Activated naive CD4-positive, alpha-beta T cell treated with anti-CD3 and anti-CD28 coated beads, Interleukin-2, amount 50 U/mL, for 72 hours (primary cell): ENCODE data around the gene RSRC1. TPM values are rescaled to one million over a fixed set of nuclear protein-coding genes. Genes with fewer than 3 reads are reported as not detected.
"Not testable (repeated sequence)": the region's sequence is repeated elsewhere in the genome, so short reads cannot be mapped to it uniquely, and the experiment has no call there.

Experiments
- ATAC-seq, 2 donors: fragments of 150-1000 bp; cut with Tn5 transposase; 2 replicates each; pipeline ENCODE4 v1.10.0; 2021; ENCODE audit warnings: mild to moderate bottlenecking in 2 of 2, moderate library complexity in 2 of 2
- DNase-seq, 2 donors: peaks; one replicate each; pipeline ENCODE4 v3.0.0; 2021 to 2022; ENCODE audit warnings: low spot score in 2 of 2
- H3K27ac Mint-ChIP-seq, 2 donors: one replicate each; pipeline ENCODE4 v1.8.0; 2022; ENCODE audit warnings: mild to moderate bottlenecking in 2 of 2, mixed read lengths in 2 of 2
- H3K36me3 Mint-ChIP-seq, 2 donors: one replicate each; pipeline ENCODE4 v1.8.0; 2022; ENCODE audit warnings: mixed read lengths in 2 of 2
- H3K9me3 Mint-ChIP-seq, 2 donors: one replicate each; pipeline ENCODE4 v1.8.0; 2022; ENCODE audit warnings: mixed read lengths in 2 of 2
- total RNA-seq, 2 donors: library from RNA; stranded (reverse); gene quantifications; one replicate each; pipeline ENCODE4 v1.2.3, GENCODE V29; 2022

Gene RSRC1
- total RNA-seq, 2 donors from 2014 or later: 25.1 to 47.3 TPM

DNA sequence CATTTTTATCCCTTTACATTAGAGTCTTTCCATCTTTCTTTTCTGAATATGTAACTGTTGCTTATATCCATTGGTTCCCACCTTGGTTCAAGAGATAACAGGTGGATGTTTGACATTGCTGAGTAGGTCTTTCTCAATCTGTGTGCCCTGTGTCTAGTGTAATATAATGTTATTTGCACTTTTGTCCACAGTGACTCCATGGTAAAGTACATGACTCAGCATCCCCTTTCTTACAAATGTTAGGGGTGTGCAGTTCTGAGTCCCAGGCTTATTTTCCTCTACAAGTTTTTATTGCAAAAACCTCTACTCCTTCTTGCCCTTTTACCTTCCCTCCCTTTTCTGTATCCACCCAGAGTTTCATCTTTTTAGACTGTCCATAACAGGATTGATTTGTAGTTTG, 116.5 kb downstream of the RSRC1 start:
- no peaks in the 10 kb centered on the region for H3K9me3 Mint-ChIP-seq
- ATAC-seq (no peak), DNase-seq (no peak)
- H3K27ac Mint-ChIP-seq: no peak overlapping the region
- peaks cover 4 to 5% of the 10 kb centered on the region in 2 donors for H3K36me3 Mint-ChIP-seq

DNA sequence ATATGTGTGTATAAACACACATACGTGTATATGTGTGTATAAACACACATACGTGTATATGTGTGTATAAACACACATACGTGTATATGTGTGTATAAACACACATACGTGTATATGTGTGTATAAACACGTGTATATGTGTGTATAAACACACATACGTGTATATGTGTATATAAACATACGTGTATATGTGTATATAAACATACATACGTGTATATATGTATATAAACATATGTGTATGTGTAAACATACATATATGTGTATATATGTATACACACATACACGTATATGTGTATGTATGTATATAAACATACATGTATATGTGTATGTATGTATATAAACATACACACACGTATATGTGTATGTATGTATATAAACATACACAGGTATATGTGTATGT, 119.1 kb downstream of the RSRC1 start:
- not testable (repeated sequence) for ATAC-seq, H3K27ac Mint-ChIP-seq, H3K36me3 Mint-ChIP-seq, H3K9me3 Mint-ChIP-seq, DNase-seq

DNA sequence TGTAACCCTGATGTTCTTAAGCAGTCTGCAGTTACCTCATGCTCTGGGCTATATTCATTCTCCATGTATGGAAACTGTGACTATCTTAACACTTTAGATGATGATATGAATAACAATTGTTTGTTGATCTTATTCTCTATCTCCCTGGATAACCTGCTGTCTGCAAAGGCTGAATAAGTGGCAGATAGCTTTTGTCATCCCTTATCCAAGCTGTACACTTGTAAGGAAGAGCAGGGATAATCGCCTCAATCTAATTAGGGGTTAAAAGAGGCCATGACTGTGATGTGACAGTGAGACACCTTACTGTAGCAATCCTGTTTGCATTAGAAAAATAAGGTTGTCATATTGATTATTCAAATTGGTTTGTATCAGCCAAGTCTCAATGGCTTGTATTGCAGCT, 123.9 kb downstream of the RSRC1 start:
- Mint-ChIP-seq H3K27ac (no peak overlapping the region), H3K36me3 (peaks cover 18 to 25% of the 10 kb centered on the region in 2 donors), H3K9me3 (no peaks in the 10 kb centered on the region)
- no peak for DNase-seq
- peak in 1 of 2 donors; percentile 30 for ATAC-seq

DNA sequence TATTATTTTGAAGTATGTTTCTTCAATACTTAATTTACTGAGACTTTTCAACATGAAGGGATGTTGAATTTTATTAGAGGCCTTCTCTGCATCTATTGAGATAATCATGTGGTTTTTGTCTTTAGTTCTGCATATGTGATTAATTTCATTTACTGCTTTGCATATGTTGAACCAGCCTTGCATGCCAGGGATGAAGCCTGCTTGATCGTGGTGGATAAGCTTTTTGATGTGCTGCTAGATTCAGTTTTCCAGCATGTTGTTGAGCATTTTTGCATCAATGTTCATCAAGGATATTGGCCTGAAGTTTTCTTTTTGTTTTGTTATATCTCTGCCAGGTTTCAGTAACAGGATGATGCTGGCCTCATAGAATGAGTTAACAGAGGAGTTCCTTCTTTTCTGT, 134.4 kb downstream of the RSRC1 start:
- Mint-ChIP-seq H3K9me3 (peaks cover 29 to 33% of the 10 kb centered on the region in 2 donors), H3K36me3 (peaks cover 43 to 47% of the 10 kb centered on the region in 2 donors), H3K27ac (no peak overlapping the region)
- ATAC-seq (no peak), DNase-seq (no peak)

DNA sequence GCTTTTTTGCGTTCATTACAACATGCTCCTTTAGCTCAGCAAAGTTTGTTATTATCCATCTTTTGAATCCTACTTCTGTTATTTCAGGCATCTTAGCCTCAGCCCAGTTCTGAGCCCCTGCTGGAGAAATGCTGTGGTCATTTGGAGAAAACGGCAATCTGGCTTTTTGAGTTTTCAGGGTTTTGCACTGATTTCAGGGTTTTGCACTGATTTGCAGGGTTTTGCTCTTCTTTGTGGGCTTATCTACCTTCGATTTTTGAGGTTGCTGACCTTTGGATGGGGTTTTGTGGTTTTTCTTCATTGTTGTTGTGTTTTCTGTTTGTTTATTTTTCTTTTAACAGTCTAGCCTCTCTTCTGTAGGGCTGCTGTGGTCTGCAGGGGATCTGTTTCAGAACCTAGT, 137.4 kb downstream of the RSRC1 start:
- no peak for ATAC-seq
- H3K36me3 Mint-ChIP-seq: peaks cover 40 to 60% of the 10 kb centered on the region in 2 donors
- H3K9me3 Mint-ChIP-seq: peaks cover 34 to 41% of the 10 kb centered on the region in 2 donors
- no peak overlapping the region for H3K27ac Mint-ChIP-seq
- no peak for DNase-seq

DNA sequence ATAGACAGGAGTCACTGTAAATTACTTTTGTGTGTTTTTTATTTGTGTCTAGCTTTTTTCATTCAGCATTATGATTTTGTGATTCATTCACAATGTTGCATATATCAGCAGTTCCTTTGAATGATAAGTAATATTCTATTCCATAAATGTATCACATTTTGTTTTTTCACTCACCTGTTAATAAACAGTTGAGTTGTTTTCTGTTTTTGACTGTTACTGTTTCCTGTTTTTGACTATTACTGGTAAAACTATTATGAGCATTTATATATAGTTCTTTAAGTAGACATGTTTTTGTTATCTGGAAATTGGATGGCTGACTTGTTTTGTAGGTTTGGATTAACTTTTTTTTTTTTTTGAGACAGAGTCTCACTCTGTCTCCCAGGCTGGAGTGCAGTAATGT, 138.4 kb downstream of the RSRC1 start:
- no peak overlapping the region for H3K27ac Mint-ChIP-seq
- DNase-seq (no peak), ATAC-seq (no peak)
- H3K9me3 Mint-ChIP-seq: peaks cover 39 to 44% of the 10 kb centered on the region in 2 donors
- peaks cover 40 to 62% of the 10 kb centered on the region in 2 donors for H3K36me3 Mint-ChIP-seq

DNA sequence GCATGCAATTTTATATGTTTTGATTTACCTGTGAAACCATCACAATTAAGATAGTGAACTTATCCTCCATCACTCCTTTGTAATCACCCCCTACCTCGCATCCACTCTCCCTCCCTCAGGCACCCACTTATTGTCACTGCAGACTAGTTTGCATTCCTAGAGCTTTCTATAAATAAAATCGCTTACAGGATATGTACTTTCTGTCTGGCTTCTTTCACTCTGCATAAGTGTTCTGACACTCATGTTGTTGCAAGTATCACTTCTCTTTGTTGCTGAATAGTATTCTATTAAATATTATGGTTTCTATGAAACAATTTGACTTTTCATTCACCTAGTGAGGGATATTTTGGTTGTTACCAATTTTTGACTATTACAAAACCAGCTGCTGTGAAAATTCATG, 139.3 kb downstream of the RSRC1 start:
- Mint-ChIP-seq H3K27ac (peak overlapping the region in 1 of 2 donors; percentile 52), H3K9me3 (peaks cover 40 to 44% of the 10 kb centered on the region in 2 donors), H3K36me3 (peaks cover 41 to 64% of the 10 kb centered on the region in 2 donors)
- DNase-seq (no peak), ATAC-seq (no peak)

DNA sequence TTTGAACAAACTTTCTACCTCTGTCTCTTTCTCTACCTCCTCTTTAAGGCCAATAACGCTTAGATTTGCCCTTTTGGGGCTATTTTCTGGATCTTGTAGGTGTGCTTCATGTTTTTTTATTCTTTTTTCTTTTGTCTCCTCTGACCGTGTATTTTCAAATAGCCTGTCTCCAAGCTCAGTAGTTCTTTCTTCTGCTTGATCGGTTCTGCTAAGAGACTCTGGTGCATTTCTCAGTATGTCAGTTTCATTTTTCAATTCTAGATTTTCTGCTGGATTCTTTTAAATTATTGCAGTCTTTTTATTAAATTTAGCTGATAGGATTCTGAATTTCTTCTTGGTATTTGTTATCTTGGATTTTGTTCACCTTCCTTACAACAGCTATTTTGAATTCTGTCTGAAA, 148.7 kb downstream of the RSRC1 start:
- Mint-ChIP-seq H3K27ac (no peak overlapping the region), H3K36me3 (peaks cover 56 to 74% of the 10 kb centered on the region in 2 donors), H3K9me3 (peaks cover 8 to 27% of the 10 kb centered on the region in 2 donors)
- DNase-seq: no peak
- no peak for ATAC-seq

DNA sequence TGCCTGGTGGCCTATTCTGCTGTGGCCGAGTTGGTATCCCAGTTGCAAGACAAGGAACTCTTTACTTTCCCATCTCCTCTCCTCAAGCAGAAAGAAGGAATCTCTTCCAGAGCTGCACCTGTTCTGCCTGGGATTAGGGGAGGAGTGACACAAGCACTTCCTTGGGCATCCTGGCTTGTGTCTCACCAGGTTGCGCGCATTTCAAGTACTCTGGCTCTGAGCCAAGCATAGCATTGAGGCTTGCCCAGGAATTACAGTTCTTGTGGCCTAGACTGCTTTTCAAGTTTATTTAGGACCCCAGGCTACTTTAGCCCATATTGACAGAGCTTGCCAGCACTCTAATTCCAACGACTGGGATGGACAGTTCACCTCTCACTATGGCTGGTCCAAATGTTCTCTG, 150.5 kb downstream of the RSRC1 start:
- no peak for ATAC-seq
- peaks cover 14 to 37% of the 10 kb centered on the region in 2 donors for H3K9me3 Mint-ChIP-seq
- peaks cover 62 to 71% of the 10 kb centered on the region in 2 donors for H3K36me3 Mint-ChIP-seq
- no peak overlapping the region for H3K27ac Mint-ChIP-seq
- DNase-seq: no peak

DNA sequence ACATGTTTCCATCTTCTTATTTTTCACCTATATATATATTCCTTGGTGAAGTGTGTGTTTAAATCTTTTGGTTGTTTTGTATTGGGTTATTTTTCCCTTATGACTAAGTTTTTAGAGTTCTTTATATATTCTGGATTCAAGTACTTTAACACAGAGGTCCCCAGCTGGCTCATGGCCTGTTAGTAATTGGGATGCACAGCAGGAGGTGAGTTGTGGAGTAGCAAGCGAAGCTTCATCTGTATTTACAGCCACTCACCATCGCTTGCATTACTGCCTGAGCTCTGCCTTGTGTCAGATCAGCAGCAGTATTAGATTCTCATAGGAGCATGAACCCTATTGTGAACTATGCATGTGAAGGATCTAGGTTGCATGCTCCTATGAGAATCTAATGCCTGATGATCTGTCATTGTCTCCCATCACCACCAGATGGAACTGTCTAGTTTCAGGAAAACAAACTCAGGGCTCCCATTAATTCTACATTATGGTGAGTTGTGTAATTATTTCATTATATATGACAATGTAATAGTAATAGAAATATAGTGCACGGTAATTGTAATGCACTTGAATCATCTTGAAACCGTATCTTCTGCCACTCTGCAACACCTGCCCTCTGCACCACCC, 151.6 kb downstream of the RSRC1 start:
- Mint-ChIP-seq H3K36me3 (peaks cover 53 to 61% of the 10 kb centered on the region in 2 donors), H3K9me3 (peaks cover 14 to 41% of the 10 kb centered on the region in 2 donors), H3K27ac (no peak overlapping the region)
- ATAC-seq (no peak), DNase-seq (no peak)

DNA sequence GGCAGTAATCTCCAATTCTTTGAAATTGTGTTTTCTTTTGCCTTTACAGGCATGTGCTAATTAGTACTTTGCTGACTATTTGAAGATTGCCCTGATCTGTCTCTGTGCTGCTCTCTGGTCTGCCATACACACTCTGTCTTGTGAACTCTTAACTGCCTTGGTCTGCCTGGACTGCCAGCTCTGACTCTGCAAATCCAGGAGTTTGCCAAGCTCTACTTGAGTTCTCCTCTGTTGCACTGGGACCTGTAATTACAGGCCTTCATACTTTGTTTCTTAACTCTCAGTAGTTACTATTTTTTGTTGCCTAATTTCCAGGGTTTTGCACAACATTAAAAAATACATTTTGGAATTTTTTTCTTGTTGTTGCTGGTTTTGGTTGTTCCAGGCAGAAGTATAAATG, 155.0 kb downstream of the RSRC1 start:
- DNase-seq (no peak), ATAC-seq (no peak)
- H3K9me3 Mint-ChIP-seq: peaks cover 24 to 41% of the 10 kb centered on the region in 2 donors
- H3K27ac Mint-ChIP-seq: no peak overlapping the region
- peaks cover 46 to 52% of the 10 kb centered on the region in 2 donors for H3K36me3 Mint-ChIP-seq

DNA sequence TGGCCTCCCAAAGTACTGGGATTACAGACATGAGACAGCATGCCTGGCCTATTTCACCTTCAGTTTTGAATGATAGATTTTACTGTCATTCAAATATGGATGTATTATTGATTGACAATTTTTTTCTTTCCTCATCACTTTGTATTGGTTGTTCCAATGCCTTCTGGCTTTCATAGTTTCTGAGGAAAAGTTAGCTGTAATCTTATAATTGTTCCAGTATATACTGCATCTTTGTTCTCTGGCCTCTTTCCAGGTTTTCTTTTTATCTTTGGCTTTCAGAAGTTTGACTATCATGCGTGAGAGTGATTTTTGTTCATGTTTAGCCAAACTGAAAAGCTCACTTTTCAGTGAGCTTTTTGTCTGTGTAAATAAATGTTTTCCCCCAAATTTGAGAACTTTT, 157.1 kb downstream of the RSRC1 start:
- ATAC-seq: no peak

DNA sequence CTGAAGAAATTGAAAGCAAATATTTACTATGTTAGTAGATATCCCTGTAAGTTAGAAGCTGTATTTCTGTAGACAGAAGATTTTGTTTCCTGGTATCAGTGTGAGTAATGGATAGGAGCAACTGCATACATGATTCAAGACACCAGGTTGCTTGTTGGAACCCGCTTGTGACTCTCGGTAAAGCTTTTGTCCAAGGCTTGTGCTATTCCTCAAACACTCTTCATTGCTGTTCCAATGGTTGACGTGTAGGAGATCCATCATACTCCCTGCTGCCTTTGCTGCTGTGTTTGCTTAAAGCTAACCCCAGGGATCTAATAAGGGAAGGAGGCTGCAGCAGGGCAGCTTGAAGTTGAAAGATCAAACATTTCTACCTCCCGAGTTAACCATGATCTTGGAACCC, 160.1 kb downstream of the RSRC1 start:
- ATAC-seq: no peak

More for the DNA sequence above, 157.1 kb downstream of the RSRC1 start:
- peaks cover 23 to 31% of the 10 kb centered on the region in 2 donors for H3K9me3 Mint-ChIP-seq
- peaks cover 31 to 35% of the 10 kb centered on the region in 2 donors for H3K36me3 Mint-ChIP-seq
- no peak for DNase-seq
- H3K27ac Mint-ChIP-seq: no peak overlapping the region

DNA sequence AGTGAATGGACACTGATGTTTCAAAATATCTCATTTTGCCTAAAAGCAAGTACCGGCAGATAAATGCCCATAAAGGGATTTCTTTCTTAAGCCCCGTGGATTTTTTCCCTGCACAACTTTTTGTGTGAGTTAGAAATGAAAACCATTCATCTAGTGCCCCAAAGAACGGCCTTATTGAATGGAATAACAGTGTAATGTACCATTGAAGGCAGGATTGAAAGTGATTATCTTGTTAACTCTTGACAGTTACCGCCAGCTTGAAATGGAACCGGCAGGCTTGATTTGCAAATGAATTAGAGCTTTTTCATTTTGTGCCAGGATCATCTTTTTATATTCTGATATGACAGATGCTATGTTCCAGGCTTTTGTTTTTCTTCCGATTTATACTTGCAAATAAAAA, 162.2 kb downstream of the RSRC1 start:
- H3K9me3 Mint-ChIP-seq: peaks cover 11% of the 10 kb centered on the region in 2 donors
- no peak overlapping the region for H3K27ac Mint-ChIP-seq
- DNase-seq: no peak
- no peak for ATAC-seq
- peaks cover 20 to 21% of the 10 kb centered on the region in 2 donors for H3K36me3 Mint-ChIP-seq

More for the DNA sequence above, 160.1 kb downstream of the RSRC1 start:
- peaks cover 25 to 28% of the 10 kb centered on the region in 2 donors for H3K36me3 Mint-ChIP-seq
- no peak for DNase-seq
- H3K27ac Mint-ChIP-seq: no peak overlapping the region
- peaks cover 19 to 21% of the 10 kb centered on the region in 2 donors for H3K9me3 Mint-ChIP-seq

DNA sequence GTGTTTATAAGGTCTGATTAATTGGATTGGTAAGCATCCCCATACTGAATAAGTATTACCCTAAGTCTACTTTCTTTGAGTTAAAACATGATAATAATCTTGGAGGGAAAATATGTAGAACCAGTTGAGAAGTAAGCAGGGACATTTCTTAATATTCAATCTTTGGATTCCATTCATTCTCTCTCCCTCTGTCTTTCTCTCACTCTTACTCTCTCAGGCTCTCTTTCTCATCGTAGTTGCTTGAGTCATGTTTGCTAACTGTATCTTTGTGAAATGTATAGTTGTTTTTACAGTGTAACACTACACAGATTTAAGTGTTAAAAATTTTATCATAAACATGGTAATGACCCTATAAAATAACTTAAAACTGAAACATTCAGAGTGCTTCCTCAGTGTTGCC, 163.8 kb downstream of the RSRC1 start:
- DNase-seq (no peak), ATAC-seq (no peak)
- H3K36me3 Mint-ChIP-seq: peaks cover 15 to 19% of the 10 kb centered on the region in 2 donors
- no peak overlapping the region for H3K27ac Mint-ChIP-seq
- H3K9me3 Mint-ChIP-seq: peaks cover 0 to 3% of the 10 kb centered on the region in 2 donors

DNA sequence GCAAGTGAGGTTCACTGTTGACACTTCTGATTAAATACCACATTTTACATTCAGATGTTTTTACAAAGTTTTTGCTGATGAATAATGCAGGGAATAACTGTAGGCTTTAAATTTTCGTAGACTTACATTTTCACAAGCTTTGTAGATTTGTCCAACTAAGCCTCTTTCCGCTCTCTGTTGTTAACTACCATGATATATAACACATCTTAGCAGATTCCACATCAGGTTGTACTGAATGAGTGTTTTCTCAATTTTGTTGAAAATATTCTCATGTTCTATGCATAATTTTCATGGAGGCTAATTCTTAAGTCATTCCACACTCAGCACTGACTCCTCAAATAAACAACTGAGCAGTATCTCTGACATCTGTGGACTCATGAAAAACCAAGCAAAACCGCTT, 168.3 kb downstream of the RSRC1 start:
- Mint-ChIP-seq H3K27ac (no peak overlapping the region), H3K9me3 (peaks cover 15 to 19% of the 10 kb centered on the region in 2 donors), H3K36me3 (peaks cover 15 to 41% of the 10 kb centered on the region in 2 donors)
- ATAC-seq (no peak), DNase-seq (no peak)

DNA sequence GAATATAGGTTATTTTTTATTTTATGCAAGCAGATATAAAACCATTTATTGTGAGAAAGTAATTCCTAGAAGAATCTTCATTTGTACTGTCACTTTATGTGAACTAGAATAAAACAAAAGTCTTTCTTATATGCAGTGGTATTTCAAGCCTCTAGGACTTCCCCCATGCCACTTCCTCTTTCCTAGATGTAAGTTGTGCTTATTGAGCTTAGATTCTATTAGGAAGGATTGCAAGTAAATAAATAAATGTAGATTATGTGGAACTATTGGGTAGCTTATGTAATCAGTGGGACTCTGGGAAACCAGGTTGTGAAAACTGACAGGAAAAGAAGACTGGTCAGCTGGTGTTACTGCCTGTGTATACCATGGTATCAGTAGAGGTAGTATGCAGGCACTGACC, 169.7 kb downstream of the RSRC1 start:
- no peak overlapping the region for H3K27ac Mint-ChIP-seq
- no peak for ATAC-seq
- H3K36me3 Mint-ChIP-seq: peaks cover 15 to 37% of the 10 kb centered on the region in 2 donors
- no peak for DNase-seq
- peaks cover 15 to 19% of the 10 kb centered on the region in 2 donors for H3K9me3 Mint-ChIP-seq

DNA sequence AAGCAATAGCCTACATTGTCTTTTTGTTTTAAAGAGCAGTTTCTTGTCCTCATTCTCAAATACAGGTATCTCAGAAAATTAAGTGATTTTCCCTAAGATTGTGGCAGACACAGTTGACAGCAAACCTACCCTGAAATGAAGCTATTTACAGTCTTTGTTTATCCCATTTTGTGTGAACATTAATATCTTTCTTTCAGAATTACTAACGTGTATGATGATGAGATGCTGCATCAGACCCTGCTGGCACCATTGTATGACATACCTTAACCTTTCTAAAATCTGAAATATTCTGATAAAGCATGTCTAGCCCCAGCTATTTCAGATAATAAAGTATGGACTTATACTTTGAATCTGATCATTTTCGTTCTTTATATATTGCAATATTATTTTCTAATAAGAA, 185.9 kb downstream of the RSRC1 start:
- ATAC-seq: peak in 1 of 2 donors; percentile 53
- Mint-ChIP-seq H3K36me3 (no peaks in the 10 kb centered on the region), H3K27ac (no peak overlapping the region)

More for the DNA sequence above, 185.9 kb downstream of the RSRC1 start:
- no peak for DNase-seq
- H3K9me3 Mint-ChIP-seq: no peaks in the 10 kb centered on the region
